Calu3 (cell line): Measurements from ENCODE around the gene GINS3. TPM values are rescaled to one million over a fixed set of nuclear protein-coding genes. Genes with fewer than 3 reads are reported as not detected.
"Not testable (repeated sequence)": the region's sequence is repeated elsewhere in the genome, so short reads cannot be mapped to it uniquely, and the experiment has no call there.

Experiments
- BruUV-seq: library from RNA; stranded (reverse); fragments of 400-500 nt; replicated peaks from 2 replicates; lab custom pipeline; 2021; lab: Mats Ljungman, UMichigan
- CTCF ChIA-PET: fragments of 300-600 bp; sonication (Branson Sonifier 250); formaldehyde crosslinking; loops from one replicate; lab custom pipeline; 2022; ENCODE audit warnings: antibody characterized with exemption; lab: Charles Lee
- DNase-seq: peaks from one replicate; pipeline ENCODE4 v3.0.0; 2022
- H3K27ac Mint-ChIP-seq: one replicate; pipeline ENCODE4 v1.8.0; 2022; ENCODE audit warnings: mixed read lengths; ENCODE audit not compliant: unreplicated experiment
- H3K27me3 Mint-ChIP-seq: one replicate; pipeline ENCODE4 v1.8.0; 2022; ENCODE audit warnings: mixed read lengths; ENCODE audit not compliant: unreplicated experiment
- H3K36me3 Mint-ChIP-seq: one replicate; pipeline ENCODE4 v1.8.0; 2022; ENCODE audit warnings: mild to moderate bottlenecking, moderate library complexity, mixed read lengths; ENCODE audit not compliant: insufficient read depth, unreplicated experiment
- H3K4me1 Mint-ChIP-seq: one replicate; pipeline ENCODE4 v1.8.0; 2022; ENCODE audit warnings: mild to moderate bottlenecking, low read depth, mixed read lengths; ENCODE audit not compliant: unreplicated experiment
- H3K4me3 Mint-ChIP-seq: one replicate; pipeline ENCODE4 v1.8.0; 2022; ENCODE audit warnings: mild to moderate bottlenecking, low read depth, moderate library complexity, mixed read lengths; ENCODE audit not compliant: unreplicated experiment
- H3K9me3 Mint-ChIP-seq: one replicate; pipeline ENCODE4 v1.8.0; 2022; ENCODE audit warnings: low read depth, mixed read lengths; ENCODE audit not compliant: unreplicated experiment
- intact Hi-C: fragments of 100-400 bp; cut with micrococcal nuclease; formaldehyde crosslinking; loops from one replicate; pipeline ENCODE4 v1.10.0; 2022; ENCODE audit not compliant: unreplicated experiment
- total RNA-seq: library from RNA; stranded (reverse); gene quantifications from 2 replicates; pipeline ENCODE4 v1.2.3, GENCODE V29; 2022
- TF ChIP-seq, protein P1 (sequence below): fragments of 200-600 bp; IDR thresholded peaks from one replicate; pipeline ENCODE4 v1.8.0; 2022; ENCODE audit warnings: antibody characterized with exemption; ENCODE audit not compliant: unreplicated experiment

Gene GINS3
- total RNA-seq, 1 experiment from 2014 or later = 13.6 TPM

- intact Hi-C loops = no loop called here
- no TSS peak for BruUV-seq
- Mint-ChIP-seq H3K4me1 (no peaks in the 10 kb centered on the region), H3K36me3 (no peaks in the 10 kb centered on the region), H3K4me3 (no peak overlapping the region), H3K27ac (no peak overlapping the region), H3K9me3 (no peaks in the 10 kb centered on the region), H3K27me3 (no peaks in the 10 kb centered on the region)
- TF ChIP-seq, protein P1, sequence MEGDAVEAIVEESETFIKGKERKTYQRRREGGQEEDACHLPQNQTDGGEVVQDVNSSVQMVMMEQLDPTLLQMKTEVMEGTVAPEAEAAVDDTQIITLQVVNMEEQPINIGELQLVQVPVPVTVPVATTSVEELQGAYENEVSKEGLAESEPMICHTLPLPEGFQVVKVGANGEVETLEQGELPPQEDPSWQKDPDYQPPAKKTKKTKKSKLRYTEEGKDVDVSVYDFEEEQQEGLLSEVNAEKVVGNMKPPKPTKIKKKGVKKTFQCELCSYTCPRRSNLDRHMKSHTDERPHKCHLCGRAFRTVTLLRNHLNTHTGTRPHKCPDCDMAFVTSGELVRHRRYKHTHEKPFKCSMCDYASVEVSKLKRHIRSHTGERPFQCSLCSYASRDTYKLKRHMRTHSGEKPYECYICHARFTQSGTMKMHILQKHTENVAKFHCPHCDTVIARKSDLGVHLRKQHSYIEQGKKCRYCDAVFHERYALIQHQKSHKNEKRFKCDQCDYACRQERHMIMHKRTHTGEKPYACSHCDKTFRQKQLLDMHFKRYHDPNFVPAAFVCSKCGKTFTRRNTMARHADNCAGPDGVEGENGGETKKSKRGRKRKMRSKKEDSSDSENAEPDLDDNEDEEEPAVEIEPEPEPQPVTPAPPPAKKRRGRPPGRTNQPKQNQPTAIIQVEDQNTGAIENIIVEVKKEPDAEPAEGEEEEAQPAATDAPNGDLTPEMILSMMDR = no peak
- DNase-seq = no peak
- CTCF ChIA-PET = no interaction called here
Observed at GRCh38 chr16:58399718-58400633, 7.7 kb downstream of the GINS3 start.

DNA sequence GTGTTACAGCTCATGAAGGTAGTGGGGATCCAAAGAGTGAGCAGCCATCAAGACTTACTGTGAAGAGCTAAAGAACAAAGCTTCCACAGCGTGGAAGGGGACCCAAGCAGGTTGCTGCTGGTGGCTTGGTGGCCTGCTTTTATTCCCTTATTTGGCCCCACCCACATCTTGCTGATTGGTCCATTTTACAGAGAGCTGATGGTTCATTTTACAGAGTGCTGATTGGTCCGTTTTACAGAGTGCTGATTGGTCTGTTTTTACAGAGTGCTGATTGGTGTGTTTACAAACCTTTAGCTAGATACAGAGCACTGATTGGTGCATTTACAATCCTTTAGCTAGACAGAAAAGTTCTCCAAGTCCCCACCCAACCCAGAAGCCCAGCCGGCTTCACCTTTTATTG is 9.0 kb downstream of the GINS3 start:
- H3K27ac Mint-ChIP-seq, BruUV-seq, H3K36me3 Mint-ChIP-seq, H3K27me3 Mint-ChIP-seq, DNase-seq, H3K9me3 Mint-ChIP-seq, H3K4me3 Mint-ChIP-seq, H3K4me1 Mint-ChIP-seq, intact Hi-C loops: not testable (repeated sequence)
- CTCF ChIA-PET = interaction anchor here (0.6 to 0.7 kb wide), 2 partner anchors 16 to 172 kb away, joined by 5 to 7 read pairs; no protein-coding TSS in a partner anchor

DNA sequence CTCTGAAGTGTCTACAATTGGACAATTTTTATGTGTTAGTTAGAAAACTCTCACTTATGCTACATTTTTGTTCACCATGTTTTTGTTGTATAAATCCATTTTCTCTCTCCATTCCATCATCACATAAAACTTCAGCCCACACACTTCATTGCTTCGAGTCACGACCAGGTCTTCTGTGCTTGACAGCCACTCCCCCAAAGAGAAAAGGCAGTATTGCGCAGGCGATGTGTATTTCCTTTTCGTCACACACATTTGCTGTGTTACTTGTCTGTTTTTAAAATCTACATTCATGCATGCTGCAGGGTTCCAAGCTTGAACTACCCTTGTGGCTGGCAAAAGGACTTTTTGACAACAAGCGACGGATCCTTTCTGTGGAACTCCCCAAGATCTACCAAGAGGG is 10.5 kb downstream of the GINS3 start:
- TF ChIP-seq, protein P1 = no peak
- no peaks in the 10 kb centered on the region for H3K9me3 Mint-ChIP-seq
- H3K4me3 Mint-ChIP-seq = no peak overlapping the region
- H3K4me1 Mint-ChIP-seq = no peaks in the 10 kb centered on the region
- no peaks in the 10 kb centered on the region for H3K36me3 Mint-ChIP-seq
- BruUV-seq = no TSS peak
- intact Hi-C loops = no loop called here
- CTCF ChIA-PET = no interaction called here
- DNase-seq = no peak
- H3K27ac Mint-ChIP-seq = no peak overlapping the region
- no peaks in the 10 kb centered on the region for H3K27me3 Mint-ChIP-seq

GRCh38 chr16:58409316-58409973 is 17.2 kb downstream of the GINS3 start:
- CTCF ChIA-PET = interaction anchor here (0.6 to 1.3 kb wide), 4 partner anchors 17 to 86 kb away, joined by 3 to 4 read pairs (median 4); partner anchors contain the start of gene GINS3
- Mint-ChIP-seq H3K27ac (no peak overlapping the region), H3K4me3 (no peak overlapping the region), H3K36me3 (no peaks in the 10 kb centered on the region), H3K4me1 (peaks cover 8% of the 10 kb centered on the region), H3K9me3 (no peaks in the 10 kb centered on the region), H3K27me3 (no peaks in the 10 kb centered on the region)
- TF ChIP-seq, protein P1 = no peak
- intact Hi-C loops = no loop called here
- no TSS peak for BruUV-seq
- DNase-seq = no peak
